Colon (tissue), 2 donors: ENCODE measurements around the gene BRSK2.

ENCODE experiments used
- FAIRE-seq: peaks from 2 replicates; lab custom pipeline; 2012; peaks lifted over from hg19 to GRCh38; lab: Jason Lieb, UNC
- donor health status: control.
- donor health status: control.

BRSK2 gene

DNA sequence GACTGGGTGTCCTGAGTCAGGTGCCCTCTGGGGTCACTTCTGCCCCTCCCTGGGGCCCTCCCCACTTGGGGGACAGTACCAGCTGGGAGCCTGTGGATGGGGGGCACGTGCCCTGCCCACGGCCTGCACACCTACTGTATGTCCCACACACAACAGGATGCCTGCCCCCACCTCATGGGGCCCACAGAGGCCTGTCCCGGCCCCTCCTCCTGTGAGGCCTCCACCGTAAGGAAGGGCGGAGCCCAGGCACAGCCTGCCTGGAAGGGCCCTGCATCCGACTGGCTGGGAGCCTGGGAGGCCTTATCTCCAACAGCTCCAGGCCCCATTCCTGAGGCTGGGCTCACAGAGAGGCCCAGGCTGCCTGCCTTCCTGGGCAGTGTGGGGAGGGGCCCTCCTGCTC is 47.8 kb downstream of the BRSK2 start:
- no peak for FAIRE-seq

DNA sequence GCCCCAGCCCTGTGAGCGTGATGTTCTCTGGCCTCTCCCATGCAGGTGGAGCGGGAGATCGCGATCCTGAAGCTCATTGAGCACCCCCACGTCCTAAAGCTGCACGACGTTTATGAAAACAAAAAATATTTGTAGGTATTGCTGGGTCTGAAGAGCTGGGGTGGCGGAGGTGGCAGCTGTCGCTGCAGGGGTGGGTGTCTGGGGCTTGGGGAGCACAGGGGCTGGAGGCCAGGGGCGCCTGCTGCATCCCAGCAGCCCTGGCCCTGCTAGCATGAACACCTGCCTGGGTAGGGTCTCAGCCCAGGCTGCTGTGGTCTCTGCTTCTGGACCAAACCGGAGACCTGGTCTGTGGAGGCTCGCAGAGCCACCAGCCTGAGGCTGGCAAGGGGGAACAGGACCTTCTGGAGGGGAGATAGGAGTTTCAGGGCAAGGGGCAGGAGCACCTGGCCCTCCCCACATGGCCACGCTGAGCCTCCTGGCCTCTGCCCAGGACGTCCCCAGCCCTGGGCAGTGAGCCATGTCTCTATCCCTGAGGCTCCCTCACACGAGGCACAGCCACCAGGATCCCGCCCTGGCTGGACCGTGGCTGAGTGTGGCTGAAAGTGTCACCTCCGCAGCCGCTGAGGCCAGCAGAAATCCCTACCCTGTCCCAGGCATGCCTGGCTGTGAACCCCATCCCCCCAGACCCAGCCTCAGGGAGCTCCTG is 48.7 kb downstream of the BRSK2 start:
- FAIRE-seq, result no peak

DNA sequence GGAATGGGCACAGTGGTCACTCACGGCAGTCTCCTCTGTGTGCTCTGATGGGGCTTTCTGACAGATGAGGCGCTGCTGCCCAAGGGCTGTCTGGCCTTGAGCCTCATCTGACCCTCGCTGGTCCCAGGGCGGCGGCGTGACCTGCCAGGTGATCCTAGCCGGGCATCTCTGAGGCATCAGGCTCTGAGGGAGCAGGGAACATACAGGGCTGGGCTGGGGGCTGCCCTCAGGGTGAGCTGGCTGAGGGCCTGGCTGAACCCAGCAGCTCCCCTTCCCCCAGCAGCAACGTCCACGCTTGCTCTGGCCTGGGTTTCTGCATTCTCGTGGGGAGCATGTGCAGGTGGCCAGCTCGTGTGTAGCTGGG is 49.2 kb downstream of the BRSK2 start:
- FAIRE-seq, result no peak

DNA sequence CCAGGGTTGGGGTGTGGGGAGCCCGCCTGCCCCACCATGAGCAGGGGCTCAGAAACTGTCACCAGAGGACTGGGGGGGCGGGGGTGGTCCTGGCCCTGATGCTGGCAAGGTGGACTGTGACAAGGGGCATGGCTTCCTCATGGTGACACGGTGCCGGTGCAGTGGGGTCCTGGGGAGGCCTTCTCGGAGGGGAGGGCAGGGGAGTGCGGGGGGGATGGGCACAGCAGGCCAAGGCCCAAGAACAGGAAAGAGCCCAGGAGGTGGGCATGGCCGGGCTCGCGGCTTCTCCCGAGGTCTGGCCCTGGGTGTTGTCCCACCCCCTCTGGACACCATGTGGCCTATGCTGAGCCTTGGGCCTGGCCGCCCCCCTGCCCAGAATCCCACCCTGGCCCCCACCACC is 49.6 kb downstream of the BRSK2 start:
- no peak for FAIRE-seq

DNA sequence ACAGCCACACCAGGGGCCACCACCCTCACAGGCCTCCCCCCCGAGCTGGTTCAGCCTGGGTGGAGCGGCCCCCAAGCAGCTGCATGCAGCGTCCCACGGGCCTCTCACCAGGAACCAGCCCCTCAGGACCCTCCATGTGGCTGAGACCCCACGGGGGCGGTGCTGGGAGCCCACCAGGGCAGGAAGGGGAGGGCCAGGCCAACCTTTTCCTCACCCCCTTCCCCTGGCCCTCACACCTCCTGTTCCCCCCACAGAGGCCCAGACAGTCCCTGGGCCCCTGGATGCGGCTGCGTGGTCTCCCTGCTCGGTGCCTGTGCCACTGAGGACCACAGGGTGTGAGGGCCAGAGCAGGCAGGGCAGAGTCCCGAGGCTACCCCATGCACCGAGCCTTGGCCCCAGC is 50.3 kb downstream of the BRSK2 start:
- no peak for FAIRE-seq

DNA sequence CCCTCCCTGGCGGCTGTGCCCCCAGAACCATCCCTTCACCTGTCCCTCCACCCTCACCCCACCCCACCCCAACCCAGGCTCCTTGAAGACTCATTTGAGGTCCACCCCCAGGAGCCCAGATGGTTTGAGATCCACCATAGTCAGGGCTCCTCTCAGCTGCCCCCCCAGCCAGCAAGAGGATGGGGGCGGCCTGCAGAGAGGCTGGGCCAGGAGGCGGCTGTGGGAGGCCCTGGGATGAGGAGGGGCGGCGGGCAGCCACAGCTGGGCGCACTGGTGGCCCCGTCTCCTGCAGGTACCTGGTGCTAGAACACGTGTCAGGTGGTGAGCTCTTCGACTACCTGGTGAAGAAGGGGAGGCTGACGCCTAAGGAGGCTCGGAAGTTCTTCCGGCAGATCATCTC is 50.8 kb downstream of the BRSK2 start:
- no peak for FAIRE-seq

DNA sequence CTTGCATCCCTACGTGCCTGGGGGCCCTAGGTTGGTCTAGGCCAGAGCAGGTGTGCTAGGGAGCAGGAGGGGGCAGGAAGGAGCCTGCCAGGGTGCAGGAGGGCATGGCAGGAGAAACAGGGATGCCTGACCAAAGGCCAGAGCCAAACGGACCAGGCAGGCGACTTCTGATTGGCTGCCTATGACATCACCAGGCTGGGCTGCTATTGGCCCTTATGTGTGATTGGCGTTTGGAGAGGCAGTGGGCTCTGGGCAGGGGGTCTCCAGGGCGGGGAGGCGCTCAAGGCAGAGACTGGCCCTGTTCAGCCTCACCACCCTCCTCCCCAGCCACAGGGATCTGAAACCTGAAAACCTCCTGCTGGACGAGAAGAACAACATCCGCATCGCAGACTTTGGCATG is 52.4 kb downstream of the BRSK2 start:
- no peak for FAIRE-seq

DNA sequence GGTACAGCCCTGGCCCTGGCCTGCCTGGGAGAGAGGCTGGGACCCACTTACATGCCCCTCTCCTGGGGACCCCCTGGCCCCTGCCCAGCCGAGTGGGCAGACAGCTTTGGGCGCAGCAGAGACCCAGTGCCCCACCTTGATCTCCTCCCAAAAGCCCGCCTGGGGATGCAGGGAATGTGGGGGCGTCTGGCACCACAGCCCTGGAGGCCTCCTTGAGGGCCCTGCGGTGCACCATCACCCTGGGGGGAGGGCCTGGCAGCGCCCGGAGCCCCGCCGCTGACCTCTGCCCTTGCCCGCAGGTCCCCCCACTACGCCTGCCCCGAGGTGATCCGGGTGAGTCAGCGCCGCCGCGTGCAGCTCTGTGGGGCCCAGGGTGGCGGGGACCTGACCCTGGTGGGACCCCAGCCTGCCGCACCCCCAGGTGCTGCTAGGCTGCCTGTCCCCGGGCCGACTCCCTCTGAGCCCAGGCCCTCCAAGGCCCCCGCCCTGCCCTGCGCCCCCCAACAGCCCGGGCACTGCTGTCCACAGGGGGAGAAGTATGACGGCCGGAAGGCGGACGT is 53.2 kb downstream of the BRSK2 start:
- FAIRE-seq, result no peak

DNA sequence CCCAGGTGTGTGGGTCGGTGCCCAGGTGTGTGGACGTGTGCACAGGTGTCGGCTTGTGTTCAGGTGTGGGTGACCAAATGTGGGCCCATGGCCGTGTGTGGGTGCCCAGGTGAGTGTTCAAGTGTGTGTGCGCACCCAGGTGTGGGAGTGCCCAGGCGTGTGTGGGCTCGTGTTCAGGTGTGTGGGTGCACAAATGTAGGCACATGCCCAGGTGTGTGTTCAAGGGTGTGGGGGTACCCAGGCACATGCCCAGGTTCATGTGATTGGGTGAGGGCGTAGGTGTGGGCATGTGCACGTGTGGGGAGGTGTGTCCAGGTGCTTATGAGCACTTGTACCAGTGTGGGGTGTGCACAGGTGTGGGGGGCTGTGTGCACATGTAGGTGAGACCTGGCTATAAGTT is 54.0 kb downstream of the BRSK2 start:
- no peak for FAIRE-seq

DNA sequence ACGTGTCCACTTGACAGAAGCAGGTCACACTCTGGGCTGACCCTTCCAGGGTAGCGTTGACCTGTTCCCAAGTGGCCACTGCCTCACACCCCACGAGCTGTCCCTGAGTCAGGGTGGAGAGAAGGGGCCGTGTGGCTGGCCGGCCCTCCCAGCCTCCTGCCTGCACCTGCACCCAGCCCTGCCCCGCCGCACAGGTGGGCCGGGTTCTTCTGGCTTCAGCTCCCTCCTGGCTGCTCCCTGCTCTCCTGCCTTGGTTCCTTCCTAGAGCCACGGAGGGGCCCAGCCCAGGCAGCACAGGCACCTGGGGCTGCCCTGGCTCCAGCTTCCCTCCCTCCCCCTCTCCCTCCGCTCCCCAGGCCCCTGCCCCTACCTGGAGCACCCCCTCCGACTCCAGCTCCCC is 54.6 kb downstream of the BRSK2 start:
- no peak for FAIRE-seq

DNA sequence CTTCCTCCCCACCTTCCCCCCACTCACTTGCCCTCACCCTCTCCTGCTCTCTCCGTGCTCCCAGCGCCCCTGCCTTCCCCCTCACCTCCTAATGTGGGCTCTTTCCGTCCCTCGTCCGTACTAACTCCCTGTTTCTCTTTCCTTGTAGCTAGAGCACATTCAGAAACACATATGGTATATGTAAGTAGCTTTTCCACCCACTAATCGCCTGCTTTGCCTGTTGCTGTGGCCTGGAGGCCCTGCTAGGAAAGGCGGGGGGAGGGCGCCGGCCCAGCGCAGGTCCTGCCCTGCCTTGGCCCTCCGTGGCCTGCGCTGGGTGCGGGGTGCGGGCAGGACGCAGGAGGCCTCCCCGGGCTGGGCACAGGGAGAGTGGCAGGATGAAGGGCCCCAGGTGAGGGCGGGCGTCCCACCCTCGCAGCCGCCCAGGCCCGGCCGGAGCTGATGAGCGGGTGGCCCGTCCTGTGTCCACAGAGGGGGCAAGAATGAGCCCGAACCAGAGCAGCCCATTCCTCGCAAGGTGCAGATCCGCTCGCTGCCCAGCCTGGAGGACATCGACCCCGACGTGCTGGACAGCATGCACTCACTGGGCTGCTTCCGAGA is 55.2 kb downstream of the BRSK2 start:
- no peak for FAIRE-seq

DNA sequence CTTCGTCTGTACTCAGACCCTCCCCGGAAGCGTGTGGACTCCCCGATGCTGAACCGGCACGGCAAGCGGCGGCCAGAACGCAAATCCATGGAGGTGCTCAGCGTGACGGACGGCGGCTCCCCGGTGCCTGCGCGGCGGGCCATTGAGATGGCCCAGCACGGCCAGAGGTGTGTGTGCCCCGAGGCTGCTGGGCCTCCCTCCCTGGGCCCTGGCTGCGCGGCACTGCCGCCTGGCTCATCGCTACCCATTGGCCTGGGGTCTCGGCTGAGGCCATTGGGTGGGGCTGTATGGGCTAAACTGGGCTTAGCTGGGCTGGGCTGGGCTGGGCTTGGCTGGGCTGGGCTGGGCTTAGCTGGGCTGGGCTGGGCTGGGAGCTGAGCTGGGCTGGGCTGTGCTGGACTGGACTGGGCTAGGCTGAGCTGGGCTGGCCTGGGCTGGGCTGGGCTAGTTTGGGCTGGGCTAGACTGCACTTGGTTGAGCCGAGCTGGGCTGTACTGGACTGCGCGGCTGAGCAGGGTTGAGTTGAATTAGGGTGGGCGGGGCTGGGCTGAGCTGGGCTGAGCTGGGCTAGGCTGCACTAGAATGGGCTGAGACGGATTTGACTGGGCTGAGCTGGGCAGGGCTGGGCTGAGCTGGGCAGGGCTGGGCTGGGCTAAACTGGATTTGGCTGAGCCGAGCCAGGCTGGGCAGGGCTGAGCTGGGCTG is 56.2 kb downstream of the BRSK2 start:
- no peak for FAIRE-seq

DNA sequence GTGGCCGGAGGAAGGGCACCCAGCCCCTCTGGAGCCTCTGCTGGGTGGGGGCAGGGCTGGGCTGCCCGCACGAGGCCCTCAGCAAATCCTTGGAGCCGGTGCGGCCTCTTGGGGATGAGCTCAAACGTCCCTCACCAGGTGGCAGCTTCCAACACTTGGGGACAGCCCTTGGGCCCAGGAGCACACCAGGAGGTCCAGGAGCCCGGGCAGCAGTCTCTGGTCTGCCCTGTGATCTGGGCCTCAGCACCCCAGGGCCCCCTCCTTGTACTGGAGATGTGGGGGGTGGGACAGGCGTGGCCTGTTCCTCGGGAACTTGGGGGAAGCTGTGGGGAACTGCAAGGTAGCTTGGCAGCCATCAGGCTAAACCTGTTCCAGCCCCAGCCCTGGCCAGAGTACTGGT is 56.9 kb downstream of the BRSK2 start:
- no peak for FAIRE-seq

DNA sequence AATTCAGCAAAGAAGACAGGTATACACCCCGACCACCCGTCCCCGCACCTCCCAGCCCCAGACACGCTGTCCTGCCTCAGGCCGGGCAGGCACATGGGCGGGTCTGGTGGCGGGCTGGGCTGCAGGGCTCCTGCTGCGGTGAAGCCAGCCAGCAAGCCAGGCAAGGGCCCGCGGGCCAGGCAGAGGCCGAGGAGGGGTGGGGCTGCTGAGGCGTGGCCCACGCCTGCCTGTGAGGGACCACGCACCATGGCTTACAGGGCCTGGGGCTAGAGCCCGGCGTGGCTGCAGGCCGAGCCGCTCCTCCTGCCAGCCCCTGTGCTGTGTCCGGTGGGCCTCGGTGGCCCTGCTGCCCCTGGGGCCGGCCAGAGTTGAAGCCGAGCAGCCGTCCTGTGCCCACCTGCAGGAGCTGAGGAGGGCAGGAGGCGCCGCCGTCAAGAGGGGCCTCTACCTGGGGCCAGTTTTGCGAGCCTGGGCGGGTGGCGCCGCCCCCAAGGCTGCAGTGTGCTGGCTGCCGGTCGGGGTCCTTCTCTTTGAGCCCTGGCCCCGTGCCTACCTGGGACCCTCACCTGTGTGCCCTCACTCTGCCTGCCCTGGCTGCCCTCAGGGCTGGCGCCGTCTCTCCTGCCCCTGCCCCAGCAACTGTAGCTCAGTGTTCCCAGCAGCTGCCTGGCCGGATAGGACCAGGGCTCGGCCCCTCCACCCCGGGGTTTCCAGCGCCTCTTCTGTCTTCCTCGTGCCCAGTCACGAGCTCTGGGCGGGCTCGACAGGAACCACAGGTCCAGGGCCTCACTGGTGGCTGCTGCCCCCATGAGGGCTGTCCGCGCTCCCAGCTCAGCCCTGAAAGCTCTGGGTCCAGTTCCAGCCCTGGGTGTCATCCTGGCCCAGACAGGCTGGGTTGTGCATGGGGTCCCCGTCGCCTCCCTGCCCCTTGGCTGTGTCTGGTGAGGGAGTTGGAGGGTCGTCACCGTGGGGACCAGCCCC is 58.4 kb downstream of the BRSK2 start:
- FAIRE-seq, result no peak

DNA sequence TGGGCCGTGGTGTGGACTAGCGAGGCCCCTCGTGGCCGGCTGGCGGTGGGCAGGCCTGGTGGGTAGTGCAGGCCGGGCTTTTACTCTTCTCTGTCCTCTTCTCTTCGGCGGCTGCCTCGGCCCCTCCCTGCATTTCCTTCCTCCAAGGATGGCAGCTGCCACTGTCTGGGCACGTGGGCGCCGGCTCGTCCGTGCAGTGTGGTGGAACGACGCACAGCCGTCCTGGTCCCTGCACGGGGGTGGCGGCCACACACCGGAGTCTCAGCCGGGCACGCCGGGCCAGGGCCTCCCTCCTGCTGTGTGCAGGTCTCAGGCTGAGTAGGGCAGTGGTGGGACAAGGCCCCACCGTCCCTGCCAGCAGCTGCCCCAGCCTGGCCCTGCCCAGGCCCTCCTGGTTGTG is 59.1 kb downstream of the BRSK2 start:
- no peak for FAIRE-seq

DNA sequence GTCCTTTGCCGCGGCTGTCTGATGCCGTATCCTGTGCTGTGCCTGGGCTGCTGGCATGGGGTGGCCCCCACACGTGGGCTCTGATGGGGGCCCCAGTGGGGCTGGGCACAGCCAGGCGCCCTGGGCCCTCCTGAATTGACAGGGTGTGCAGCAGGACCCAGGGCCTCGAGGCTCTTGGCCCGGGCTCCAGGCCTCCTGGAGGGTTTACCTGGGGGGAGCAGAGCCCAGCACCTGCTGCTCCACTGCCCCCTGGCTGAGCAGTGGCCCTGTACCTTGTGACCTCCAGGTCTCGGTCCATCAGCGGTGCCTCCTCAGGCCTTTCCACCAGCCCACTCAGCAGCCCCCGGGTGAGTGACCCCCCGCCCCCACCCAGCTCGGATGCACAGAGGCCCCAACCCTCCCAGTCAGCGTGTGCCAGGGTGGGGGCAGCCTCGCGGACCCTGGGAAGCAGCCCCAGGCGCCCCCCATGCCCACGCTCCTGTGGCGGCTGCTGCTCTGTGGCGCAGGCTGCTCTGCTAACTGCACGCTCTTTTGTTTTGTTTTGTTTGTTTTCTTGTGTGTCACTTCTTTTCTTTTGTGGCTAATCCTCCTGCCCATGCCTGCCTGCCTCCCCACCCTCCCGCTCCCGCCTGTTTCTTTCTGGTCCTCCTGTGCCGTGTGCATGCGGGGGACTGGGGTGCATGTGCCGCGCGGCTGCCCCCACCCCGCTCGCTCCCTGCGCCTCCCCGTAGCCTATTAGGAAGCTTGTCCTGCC is 59.9 kb downstream of the BRSK2 start:
- FAIRE-seq, result no peak

DNA sequence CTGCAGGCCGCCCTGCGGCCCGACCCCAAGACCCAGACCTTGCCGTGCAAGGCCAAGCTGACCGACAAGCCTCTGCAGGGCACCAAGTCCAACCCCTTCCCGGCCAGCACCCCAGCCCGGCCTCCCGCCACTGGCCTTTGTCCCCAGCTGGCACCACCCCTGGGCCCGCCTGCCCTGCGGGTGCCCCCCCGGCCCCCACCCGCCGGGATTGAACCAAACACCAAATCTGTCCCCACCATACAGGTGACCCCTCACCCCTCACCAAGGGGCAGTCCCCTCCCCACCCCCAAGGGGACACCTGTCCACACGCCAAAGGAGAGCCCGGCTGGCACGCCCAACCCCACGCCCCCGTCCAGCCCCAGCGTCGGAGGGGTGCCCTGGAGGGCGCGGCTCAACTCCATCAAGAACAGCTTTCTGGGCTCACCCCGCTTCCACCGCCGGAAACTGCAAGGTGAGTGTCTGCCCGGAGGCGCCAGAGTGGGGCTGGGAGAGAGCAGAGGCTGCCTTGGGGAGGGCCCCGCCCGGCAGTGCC is 60.7 kb downstream of the BRSK2 start:
- FAIRE-seq, result no peak

DNA sequence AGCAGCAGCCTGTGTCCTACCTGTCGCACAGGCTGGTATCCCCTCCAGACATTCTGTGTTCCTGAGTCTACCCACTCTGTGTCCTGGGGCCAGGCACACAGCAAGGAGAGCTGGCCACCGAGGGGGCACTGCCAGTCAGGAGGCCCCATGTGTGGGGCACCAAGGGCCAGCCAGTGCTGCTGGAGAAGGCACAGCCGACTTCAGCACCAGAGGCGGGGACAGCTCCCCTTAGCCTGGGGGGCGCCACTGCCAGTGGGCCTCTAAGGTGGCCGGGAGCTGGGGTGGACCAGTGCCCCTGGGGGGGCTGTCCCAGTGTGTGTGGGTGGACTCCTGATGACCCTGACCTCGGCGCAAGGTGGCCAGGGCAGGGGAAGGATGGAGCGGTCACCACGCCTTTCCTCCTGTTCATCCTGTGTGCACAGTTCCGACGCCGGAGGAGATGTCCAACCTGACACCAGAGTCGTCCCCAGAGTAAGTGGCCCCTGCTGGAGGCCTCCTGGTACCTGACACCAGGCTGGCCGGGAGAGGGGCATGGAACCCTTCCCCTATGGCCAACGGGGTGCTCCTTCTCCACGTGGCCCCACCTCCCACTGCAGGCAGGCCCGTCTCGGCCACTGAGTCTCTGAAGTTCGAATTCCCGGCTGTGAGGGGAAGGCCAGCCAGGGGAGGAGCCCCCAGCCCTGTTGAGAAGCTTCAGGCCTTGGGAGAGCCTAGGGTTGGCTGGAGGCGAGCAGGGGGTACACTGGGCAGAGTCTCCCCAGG is 61.4 kb downstream of the BRSK2 start:
- FAIRE-seq, result no peak

DNA sequence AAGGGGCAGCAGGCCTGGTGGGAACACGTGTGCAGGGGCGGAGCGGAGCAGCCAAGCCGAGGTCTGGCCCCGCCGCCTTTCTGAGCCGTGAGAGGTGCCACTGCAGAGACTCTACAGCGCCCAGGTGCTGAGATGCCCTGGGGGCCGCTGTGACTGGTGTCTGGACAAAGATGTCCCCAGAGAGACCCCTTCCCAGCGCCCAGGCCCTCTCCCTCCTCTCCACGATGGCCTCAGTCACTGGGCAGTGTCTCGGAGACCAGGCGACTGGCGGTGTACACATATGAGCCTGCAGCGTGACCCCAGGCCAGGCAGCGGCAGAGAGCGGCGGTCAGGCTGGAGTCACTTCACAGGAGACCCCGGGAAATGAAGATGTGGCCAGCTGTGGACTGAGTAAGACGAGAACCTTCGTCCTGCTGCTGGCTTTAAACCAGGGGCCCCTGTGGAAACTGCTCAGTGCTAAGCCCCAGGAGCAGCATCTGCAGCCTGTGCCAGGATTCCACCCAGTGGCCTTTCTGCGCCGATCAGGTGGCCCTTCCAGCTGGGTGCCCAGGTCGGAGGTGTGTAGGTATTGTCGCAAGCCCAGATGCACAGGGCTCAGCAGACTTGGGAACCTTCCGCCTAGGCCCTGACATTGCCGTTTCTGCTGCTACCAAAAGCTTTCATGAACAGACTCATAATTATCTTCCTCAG is 62.2 kb downstream of the BRSK2 start:
- no peak for FAIRE-seq

DNA sequence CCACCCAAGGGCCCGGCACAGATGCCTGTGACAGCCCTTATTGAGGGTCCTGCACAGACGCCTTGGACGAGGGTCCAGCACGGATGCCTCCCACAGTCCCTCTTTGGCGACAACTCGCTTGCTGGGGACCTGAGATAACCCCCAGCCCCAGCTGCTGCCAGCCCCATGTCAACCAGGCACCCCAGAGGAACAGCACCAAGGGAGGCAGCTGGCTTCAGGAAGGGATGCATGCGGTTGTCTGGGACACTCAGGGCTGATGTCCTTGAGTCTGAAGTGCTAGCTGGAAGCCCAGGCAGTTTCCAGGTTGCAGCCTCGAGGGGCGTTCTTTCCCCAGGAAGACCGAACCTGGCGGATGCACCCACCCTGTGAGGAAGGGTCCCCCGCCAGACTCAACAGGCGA is 63.0 kb downstream of the BRSK2 start:
- no peak for FAIRE-seq
